GM12864 (cell line): ENCODE measurements around the gene SLC22A7.

Source experiments
- DNase-seq: peaks from one replicate; pipeline ENCODE4 v3.0.0-alpha.2; 2011; ENCODE audit warnings: low read depth
- H3K4me3 ChIP-seq: 2 replicates; pipeline ENCODE4 v1.5.1; 2011; ENCODE audit warnings: mild to moderate bottlenecking, low read depth, low read length, control low read depth
- CTCF ChIP-seq: IDR thresholded peaks from 2 replicates; pipeline ENCODE4 v1.5.1; 2011; ENCODE audit warnings: low read depth, mild to moderate bottlenecking, moderate library complexity, low read length, control low read depth, inconsistent platforms; ENCODE audit errors: missing control alignments

SLC22A7 gene

GRCh38 chr6:43283905-43284304 lies 14.2 kb upstream of the SLC22A7 start:
- no peak overlapping the region for H3K4me3 ChIP-seq
- DNase-seq: no peak
- no peak for TF ChIP-seq CTCF

- no peak for DNase-seq
- no peak overlapping the region for H3K4me3 ChIP-seq
- TF ChIP-seq CTCF: no peak
Measured at GRCh38 chr6:43284991-43285781, 12.9 kb upstream of the SLC22A7 start.

- TF ChIP-seq CTCF: no peak
- DNase-seq: no peak
- H3K4me3 ChIP-seq: no peak overlapping the region
Measured at GRCh38 chr6:43285832-43286231, 12.2 kb upstream of the SLC22A7 start.

- no peak for TF ChIP-seq CTCF
- no peak overlapping the region for H3K4me3 ChIP-seq
- no peak for DNase-seq
Measured at GRCh38 chr6:43286456-43286979, 11.5 kb upstream of the SLC22A7 start.

- DNase-seq: no peak
- no peak overlapping the region for H3K4me3 ChIP-seq
- TF ChIP-seq CTCF: no peak
Measured at GRCh38 chr6:43286980-43287716, 10.9 kb upstream of the SLC22A7 start.

- TF ChIP-seq CTCF: no peak
- H3K4me3 ChIP-seq: no peak overlapping the region
- no peak for DNase-seq
Measured at GRCh38 chr6:43287717-43288679, 10.1 kb upstream of the SLC22A7 start.
